ENCODE data around the gene TNRC18. TPM values are rescaled to one million over a fixed set of nuclear protein-coding genes. Genes with fewer than 3 reads are reported as not detected.
"Not testable (repeated sequence)": the region's sequence is repeated elsewhere in the genome, so short reads cannot be mapped to it uniquely, and the experiment has no call there.

The TNRC18 gene
- total RNA-seq, 2 experiments from 2014 or later, result 12.2 to 64.2 TPM

GRCh38 chr7:5361446-5362127 lies 62.0 kb downstream of the TNRC18 start:
- Histone ChIP-seq H3K27ac (ENCODE audit: low read depth, low read length, poor library complexity, severe bottlenecking) (no peak overlapping the region), H4K20me1 (ENCODE audit: insufficient read depth, low read length) (no peaks in the 10 kb centered on the region), H3K4me3 (ENCODE audit: low read depth, low read length, poor library complexity, severe bottlenecking) (no peak overlapping the region), H3K9me2 (ENCODE audit: insufficient read depth, low read length) (no peaks in the 10 kb centered on the region), H3K4me2 (ENCODE audit: low read length) (no peak overlapping the region), H3K9me3 (ENCODE audit: low read length) (no peaks in the 10 kb centered on the region), H2AFZ (ENCODE audit: low read length) (no peak overlapping the region), H3K36me3 (ENCODE audit: insufficient read depth, low read length) (peaks cover 42% of the 10 kb centered on the region), H3K79me2 (ENCODE audit: insufficient read depth, low read depth, low read length) (no peaks in the 10 kb centered on the region), H3K4me1 (ENCODE audit: insufficient read depth, low read length, poor library complexity, severe bottlenecking) (peaks cover 5% of the 10 kb centered on the region)
- CTCF ChIA-PET (ENCODE audit: unreplicated experiment), result no interaction called here
- intact Hi-C loops (cut with micrococcal nuclease; ENCODE audit: unreplicated experiment), result no loop called here
- BruUV-seq (replicated peaks), result no TSS peak
- DNase-seq (ENCODE audit: low spot score), result no peak
- POLR2A ChIA-PET, result interaction anchor here (1.1 kb wide), 1 partner anchor 31 kb away, joined by 3 read pairs; no protein-coding TSS in a partner anchor
- TF ChIP-seq, protein P1, sequence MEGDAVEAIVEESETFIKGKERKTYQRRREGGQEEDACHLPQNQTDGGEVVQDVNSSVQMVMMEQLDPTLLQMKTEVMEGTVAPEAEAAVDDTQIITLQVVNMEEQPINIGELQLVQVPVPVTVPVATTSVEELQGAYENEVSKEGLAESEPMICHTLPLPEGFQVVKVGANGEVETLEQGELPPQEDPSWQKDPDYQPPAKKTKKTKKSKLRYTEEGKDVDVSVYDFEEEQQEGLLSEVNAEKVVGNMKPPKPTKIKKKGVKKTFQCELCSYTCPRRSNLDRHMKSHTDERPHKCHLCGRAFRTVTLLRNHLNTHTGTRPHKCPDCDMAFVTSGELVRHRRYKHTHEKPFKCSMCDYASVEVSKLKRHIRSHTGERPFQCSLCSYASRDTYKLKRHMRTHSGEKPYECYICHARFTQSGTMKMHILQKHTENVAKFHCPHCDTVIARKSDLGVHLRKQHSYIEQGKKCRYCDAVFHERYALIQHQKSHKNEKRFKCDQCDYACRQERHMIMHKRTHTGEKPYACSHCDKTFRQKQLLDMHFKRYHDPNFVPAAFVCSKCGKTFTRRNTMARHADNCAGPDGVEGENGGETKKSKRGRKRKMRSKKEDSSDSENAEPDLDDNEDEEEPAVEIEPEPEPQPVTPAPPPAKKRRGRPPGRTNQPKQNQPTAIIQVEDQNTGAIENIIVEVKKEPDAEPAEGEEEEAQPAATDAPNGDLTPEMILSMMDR (conservative IDR thresholded peaks at IDR 0.05; ENCODE audit: low read length), result no peak
- TF ChIP-seq EZH2phosphoT487 (IDR thresholded peaks at IDR 0.05; ENCODE audit: borderline replicate concordance, low read depth, low read length), result no peak

DNA sequence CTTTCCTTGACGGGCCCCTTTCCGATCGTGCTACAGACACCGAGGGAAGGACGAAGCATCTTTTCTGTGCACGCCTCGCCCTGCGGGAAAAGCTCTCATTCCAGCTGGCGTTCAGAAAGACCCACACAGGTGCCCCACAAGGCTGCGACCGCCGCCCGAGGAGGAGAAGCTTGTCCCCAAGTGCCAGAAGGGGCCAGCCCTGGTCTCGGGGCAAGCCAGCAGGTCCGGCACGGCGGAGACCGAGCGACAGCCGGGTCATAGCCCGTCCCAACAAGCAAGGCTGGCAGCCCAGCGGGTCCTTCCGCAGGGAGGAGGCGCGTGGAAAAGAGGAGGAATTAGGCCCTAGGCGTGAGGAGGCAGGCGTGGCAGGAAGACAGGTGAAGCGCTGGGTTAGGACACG lies 62.7 kb downstream of the TNRC18 start:
- H3K9me3 ChIP-seq (ENCODE audit: low read length), result no peaks in the 10 kb centered on the region
- no peaks in the 10 kb centered on the region for H4K20me1 ChIP-seq (ENCODE audit: insufficient read depth, low read length)
- H3K4me1 ChIP-seq (ENCODE audit: insufficient read depth, low read length, poor library complexity, severe bottlenecking), result peaks cover 5% of the 10 kb centered on the region
- H3K79me2 ChIP-seq (ENCODE audit: insufficient read depth, low read depth, low read length), result no peaks in the 10 kb centered on the region
- no peak overlapping the region for H3K27ac ChIP-seq (ENCODE audit: low read depth, low read length, poor library complexity, severe bottlenecking)
- peaks cover 47% of the 10 kb centered on the region for H3K36me3 ChIP-seq (ENCODE audit: insufficient read depth, low read length)
- no peaks in the 10 kb centered on the region for H3K9me2 ChIP-seq (ENCODE audit: insufficient read depth, low read length)
- H2AFZ ChIP-seq (ENCODE audit: low read length), result no peak overlapping the region
- no TSS peak for BruUV-seq (replicated peaks)
- H3K4me3 ChIP-seq (ENCODE audit: low read depth, low read length, poor library complexity, severe bottlenecking), result no peak overlapping the region
- H3K4me2 ChIP-seq (ENCODE audit: low read length), result no peak overlapping the region
- intact Hi-C loops (cut with micrococcal nuclease; ENCODE audit: unreplicated experiment), result no loop called here
- TF ChIP-seq, protein P1 (conservative IDR thresholded peaks at IDR 0.05; ENCODE audit: low read length), result no peak
- no peak for TF ChIP-seq EZH2phosphoT487 (IDR thresholded peaks at IDR 0.05; ENCODE audit: borderline replicate concordance, low read depth, low read length)
- ChIA-PET POLR2A (no interaction called here), CTCF (ENCODE audit: unreplicated experiment) (no interaction called here)
- DNase-seq (ENCODE audit: low spot score), result no peak

GRCh38 chr7:5360451-5360850 lies 63.2 kb downstream of the TNRC18 start:
- H3K4me2 ChIP-seq (ENCODE audit: low read length), result no peak overlapping the region
- BruUV-seq (replicated peaks), result no TSS peak
- TF ChIP-seq, protein P1 (conservative IDR thresholded peaks at IDR 0.05; ENCODE audit: low read length), result no peak
- no peak for TF ChIP-seq EZH2phosphoT487 (IDR thresholded peaks at IDR 0.05; ENCODE audit: borderline replicate concordance, low read depth, low read length)
- no peaks in the 10 kb centered on the region for H3K9me2 ChIP-seq (ENCODE audit: insufficient read depth, low read length)
- no peaks in the 10 kb centered on the region for H3K9me3 ChIP-seq (ENCODE audit: low read length)
- no peak overlapping the region for H2AFZ ChIP-seq (ENCODE audit: low read length)
- H3K27ac ChIP-seq (ENCODE audit: low read depth, low read length, poor library complexity, severe bottlenecking), result no peak overlapping the region
- DNase-seq (ENCODE audit: low spot score), result no peak
- H3K4me1 ChIP-seq (ENCODE audit: insufficient read depth, low read length, poor library complexity, severe bottlenecking), result peaks cover 5% of the 10 kb centered on the region
- no peaks in the 10 kb centered on the region for H4K20me1 ChIP-seq (ENCODE audit: insufficient read depth, low read length)
- intact Hi-C loops (cut with micrococcal nuclease; ENCODE audit: unreplicated experiment), result no loop called here
- POLR2A ChIA-PET, result no interaction called here
- H3K79me2 ChIP-seq (ENCODE audit: insufficient read depth, low read depth, low read length), result no peaks in the 10 kb centered on the region
- peaks cover 47% of the 10 kb centered on the region for H3K36me3 ChIP-seq (ENCODE audit: insufficient read depth, low read length)
- CTCF ChIA-PET (ENCODE audit: unreplicated experiment), result no interaction called here
- no peak overlapping the region for H3K4me3 ChIP-seq (ENCODE audit: low read depth, low read length, poor library complexity, severe bottlenecking)

- H3K4me2 ChIP-seq (ENCODE audit: low read length); H3K9me3 ChIP-seq (ENCODE audit: low read length); H3K9me2 ChIP-seq (ENCODE audit: insufficient read depth, low read length); H3K27ac ChIP-seq (ENCODE audit: low read depth, low read length, poor library complexity, severe bottlenecking); DNase-seq (ENCODE audit: low spot score); CTCF ChIA-PET (ENCODE audit: unreplicated experiment); H4K20me1 ChIP-seq (ENCODE audit: insufficient read depth, low read length); H2AFZ ChIP-seq (ENCODE audit: low read length); POLR2A ChIA-PET; BruUV-seq (replicated peaks); H3K4me1 ChIP-seq (ENCODE audit: insufficient read depth, low read length, poor library complexity, severe bottlenecking); H3K79me2 ChIP-seq (ENCODE audit: insufficient read depth, low read depth, low read length); H3K4me3 ChIP-seq (ENCODE audit: low read depth, low read length, poor library complexity, severe bottlenecking); intact Hi-C loops (cut with micrococcal nuclease; ENCODE audit: unreplicated experiment): not testable (repeated sequence)
- H3K36me3 ChIP-seq (ENCODE audit: insufficient read depth, low read length), result peaks cover 47% of the 10 kb centered on the region
These were observed 63.6 kb downstream of the TNRC18 start for GRCh38 chr7:5360021-5360420.
